Osteocyte (in vitro differentiated cells): ENCODE data around the gene ATP8B4. TPM values are rescaled to one million over a fixed set of nuclear protein-coding genes. Genes with fewer than 3 reads are reported as not detected.

Source experiments
- DNase-seq: peaks from one replicate; pipeline ENCODE4 v3.0.0; 2021; ENCODE audit warnings: mixed read lengths; ENCODE audit not compliant: unreplicated experiment; ENCODE audit errors: extremely low spot score
- H3K27ac Mint-ChIP-seq: one replicate; pipeline ENCODE4 v1.8.0; 2021; ENCODE audit warnings: mild to moderate bottlenecking, mixed read lengths; ENCODE audit not compliant: unreplicated experiment
- H3K27me3 Mint-ChIP-seq: one replicate; pipeline ENCODE4 v1.8.0; 2021; ENCODE audit warnings: mixed read lengths; ENCODE audit not compliant: unreplicated experiment
- H3K36me3 Mint-ChIP-seq: one replicate; pipeline ENCODE4 v1.8.0; 2021; ENCODE audit warnings: mixed read lengths; ENCODE audit not compliant: unreplicated experiment
- H3K4me1 Mint-ChIP-seq: one replicate; pipeline ENCODE4 v1.8.0; 2021; ENCODE audit warnings: mixed read lengths; ENCODE audit not compliant: unreplicated experiment
- H3K4me3 Mint-ChIP-seq: one replicate; pipeline ENCODE4 v1.8.0; 2021; ENCODE audit warnings: mild to moderate bottlenecking, moderate library complexity, mixed read lengths; ENCODE audit not compliant: unreplicated experiment
- H3K9me3 Mint-ChIP-seq: one replicate; pipeline ENCODE4 v1.8.0; 2021; ENCODE audit warnings: mixed read lengths; ENCODE audit not compliant: unreplicated experiment
- total RNA-seq: library from RNA; stranded (reverse); gene quantifications from 2 replicates; pipeline ENCODE4 v1.2.1, GENCODE V29; 2021
- TF ChIP-seq, protein P1 (sequence below): fragments of 200-600 bp; sonication (generic); IDR thresholded peaks from 2 replicates; pipeline ENCODE4 v1.5.0; 2021; ENCODE audit warnings: antibody characterized with exemption, mild to moderate bottlenecking, moderate library complexity

Gene ATP8B4
- total RNA-seq, 1 donor from 2014 or later: not detected

- no peaks in the 10 kb centered on the region for H3K27me3 Mint-ChIP-seq
- H3K36me3 Mint-ChIP-seq: no peaks in the 10 kb centered on the region
- no peak for DNase-seq
These were observed 216.1 kb downstream of the ATP8B4 start for GRCh38 chr15:49902685-49903501.

GRCh38 chr15:49901996-49902684 is 216.9 kb downstream of the ATP8B4 start:
- Mint-ChIP-seq H3K4me1 (peaks cover 34% of the 10 kb centered on the region), H3K27ac (peak overlapping the region; percentile 76)

More at GRCh38 chr15:49902685-49903501, 216.1 kb downstream of the ATP8B4 start:
- H3K4me1 Mint-ChIP-seq: peaks cover 34% of the 10 kb centered on the region
- H3K9me3 Mint-ChIP-seq: no peaks in the 10 kb centered on the region
- H3K27ac Mint-ChIP-seq: peak overlapping the region; percentile 76
- no peak overlapping the region for H3K4me3 Mint-ChIP-seq
- TF ChIP-seq, protein P1, sequence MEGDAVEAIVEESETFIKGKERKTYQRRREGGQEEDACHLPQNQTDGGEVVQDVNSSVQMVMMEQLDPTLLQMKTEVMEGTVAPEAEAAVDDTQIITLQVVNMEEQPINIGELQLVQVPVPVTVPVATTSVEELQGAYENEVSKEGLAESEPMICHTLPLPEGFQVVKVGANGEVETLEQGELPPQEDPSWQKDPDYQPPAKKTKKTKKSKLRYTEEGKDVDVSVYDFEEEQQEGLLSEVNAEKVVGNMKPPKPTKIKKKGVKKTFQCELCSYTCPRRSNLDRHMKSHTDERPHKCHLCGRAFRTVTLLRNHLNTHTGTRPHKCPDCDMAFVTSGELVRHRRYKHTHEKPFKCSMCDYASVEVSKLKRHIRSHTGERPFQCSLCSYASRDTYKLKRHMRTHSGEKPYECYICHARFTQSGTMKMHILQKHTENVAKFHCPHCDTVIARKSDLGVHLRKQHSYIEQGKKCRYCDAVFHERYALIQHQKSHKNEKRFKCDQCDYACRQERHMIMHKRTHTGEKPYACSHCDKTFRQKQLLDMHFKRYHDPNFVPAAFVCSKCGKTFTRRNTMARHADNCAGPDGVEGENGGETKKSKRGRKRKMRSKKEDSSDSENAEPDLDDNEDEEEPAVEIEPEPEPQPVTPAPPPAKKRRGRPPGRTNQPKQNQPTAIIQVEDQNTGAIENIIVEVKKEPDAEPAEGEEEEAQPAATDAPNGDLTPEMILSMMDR: no peak

DNA sequence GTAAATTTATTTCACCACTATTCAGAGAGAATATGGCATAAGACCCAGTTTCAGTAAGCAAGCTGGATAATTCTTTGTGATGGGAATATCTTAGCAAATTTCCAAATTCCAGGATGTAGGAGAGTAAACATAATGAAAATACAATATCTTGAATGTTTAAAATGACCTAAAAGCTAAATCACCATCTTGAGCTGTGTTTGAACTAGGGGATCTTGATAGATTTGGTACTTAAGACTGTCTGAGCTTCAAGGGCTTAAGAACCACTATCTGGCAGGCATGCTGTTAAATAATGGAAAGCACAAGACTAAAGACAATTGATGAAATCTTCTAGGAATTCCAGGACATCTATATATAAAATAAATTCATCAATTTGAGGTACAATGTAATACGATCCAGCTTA is 217.7 kb downstream of the ATP8B4 start:
- H3K27ac Mint-ChIP-seq: no peak overlapping the region
- no peaks in the 10 kb centered on the region for H3K27me3 Mint-ChIP-seq
- H3K9me3 Mint-ChIP-seq: no peaks in the 10 kb centered on the region
- TF ChIP-seq, protein P1: no peak
- no peaks in the 10 kb centered on the region for H3K36me3 Mint-ChIP-seq
- DNase-seq: no peak
- peaks cover 34% of the 10 kb centered on the region for H3K4me1 Mint-ChIP-seq
- H3K4me3 Mint-ChIP-seq: no peak overlapping the region

More at GRCh38 chr15:49901996-49902684, 216.9 kb downstream of the ATP8B4 start:
- Mint-ChIP-seq H3K27me3 (no peaks in the 10 kb centered on the region), H3K9me3 (no peaks in the 10 kb centered on the region), H3K4me3 (no peak overlapping the region), H3K36me3 (no peaks in the 10 kb centered on the region)
- no peak for DNase-seq
- TF ChIP-seq, protein P1: peak; percentile 51

DNA sequence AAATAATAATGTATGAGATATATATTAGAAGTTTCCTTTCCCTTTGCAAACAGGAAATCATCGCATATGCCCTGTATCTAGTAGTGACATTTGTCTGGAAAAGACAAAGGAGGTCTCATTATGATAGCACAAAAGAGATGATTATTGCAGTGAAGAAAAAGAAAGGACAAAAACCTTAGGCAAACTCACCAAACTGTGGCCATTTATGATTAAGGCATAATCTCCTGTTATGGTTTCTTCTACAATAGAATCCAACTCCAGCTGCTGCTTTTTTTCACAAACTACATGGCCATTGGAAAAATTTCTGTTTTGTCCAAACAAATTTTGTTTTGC is 218.2 kb downstream of the ATP8B4 start:
- no peak overlapping the region for H3K4me3 Mint-ChIP-seq
- TF ChIP-seq, protein P1: no peak
- no peak overlapping the region for H3K27ac Mint-ChIP-seq
- H3K9me3 Mint-ChIP-seq: no peaks in the 10 kb centered on the region
- no peaks in the 10 kb centered on the region for H3K27me3 Mint-ChIP-seq
- DNase-seq: no peak
- H3K36me3 Mint-ChIP-seq: no peaks in the 10 kb centered on the region
- peaks cover 37% of the 10 kb centered on the region for H3K4me1 Mint-ChIP-seq
